OCI-LY7 (cell line): Measurements from ENCODE around the gene EEF1A2. TPM values are rescaled to one million over a fixed set of nuclear protein-coding genes. Genes with fewer than 3 reads are reported as not detected.

Experiments
- BruUV-seq: library from RNA; stranded (reverse); fragments of 400-500 nt; replicated peaks from 2 replicates; lab custom pipeline; 2021; lab: Mats Ljungman, UMichigan
- CTCF ChIA-PET: fragments of 300-600 bp; sonication (Branson Sonifier 250); formaldehyde crosslinking; loops from one replicate; lab custom pipeline; 2022; ENCODE audit warnings: antibody characterized with exemption; ENCODE audit not compliant: unreplicated experiment; lab: Charles Lee
- POLR2A ChIA-PET: fragments of 300-600 bp; sonication (Branson Sonifier 250); formaldehyde crosslinking; loops from one replicate; lab custom pipeline; 2022; ENCODE audit warnings: antibody characterized with exemption; lab: Charles Lee
- DNase-seq: peaks from one replicate; pipeline ENCODE4 v3.0.0-alpha.2; 2015; ENCODE audit warnings: low spot score
- H2AFZ ChIP-seq: fragments of 200-600 bp; sonication (generic), shearing (Covaris generic); 2 replicates; pipeline ENCODE4 v1.6.1; 2014; ENCODE audit warnings: mild to moderate bottlenecking, antibody characterized with exemption, low read length, moderate library complexity
- H3K27ac ChIP-seq: fragments of 200-600 bp; sonication (generic); 2 replicates; pipeline ENCODE4 v1.5.1; 2014; ENCODE audit warnings: mixed run types, low read depth, mild to moderate bottlenecking, moderate library complexity, low read length, inconsistent platforms; ENCODE audit not compliant: poor library complexity, severe bottlenecking
- H3K36me3 ChIP-seq: fragments of 200-600 bp; sonication (generic); 2 replicates; pipeline ENCODE4 v1.6.1; 2014; ENCODE audit warnings: mild to moderate bottlenecking, antibody characterized with exemption, low read length, moderate library complexity, mixed read lengths; ENCODE audit not compliant: insufficient read depth
- H3K4me1 ChIP-seq: fragments of 200-600 bp; sonication (generic); 2 replicates; pipeline ENCODE4 v1.5.1; 2014; ENCODE audit warnings: mild to moderate bottlenecking, low read length; ENCODE audit not compliant: insufficient read depth, poor library complexity, severe bottlenecking
- H3K4me2 ChIP-seq: fragments of 200-600 bp; sonication (generic); 2 replicates; pipeline ENCODE4 v1.6.1; 2014; ENCODE audit warnings: mild to moderate bottlenecking, low read length
- H3K4me3 ChIP-seq: fragments of 200-600 bp; sonication (generic); 2 replicates; pipeline ENCODE4 v1.5.1; 2014; ENCODE audit warnings: mild to moderate bottlenecking, low read depth, low read length; ENCODE audit not compliant: poor library complexity, severe bottlenecking
- H3K79me2 ChIP-seq: fragments of 200-600 bp; sonication (generic); 2 replicates; pipeline ENCODE4 v1.6.1; 2016; ENCODE audit warnings: low read depth, mild to moderate bottlenecking, low read length, moderate library complexity, mixed read lengths; ENCODE audit not compliant: insufficient read depth
- H3K9me2 ChIP-seq: fragments of 200-600 bp; sonication (generic); 2 replicates; pipeline ENCODE4 v1.6.1; 2016; ENCODE audit warnings: mild to moderate bottlenecking, low read length, mixed read lengths; ENCODE audit not compliant: insufficient read depth
- H3K9me3 ChIP-seq: fragments of 200-600 bp; sonication (generic); 2 replicates; pipeline ENCODE4 v1.6.1; 2014; ENCODE audit warnings: mild to moderate bottlenecking, mixed run types, low read length, mixed read lengths
- H4K20me1 ChIP-seq: fragments of 200-600 bp; sonication (generic); 2 replicates; pipeline ENCODE4 v1.6.1; 2014; ENCODE audit warnings: mild to moderate bottlenecking, antibody characterized with exemption, low read length, moderate library complexity, mixed read lengths; ENCODE audit not compliant: insufficient read depth
- EZH2phosphoT487 ChIP-seq: fragments of 200-600 bp; sonication (generic); IDR thresholded peaks from 2 replicates; pipeline ENCODE4 v1.6.1; 2018; ENCODE audit warnings: low read depth, borderline replicate concordance, mild to moderate bottlenecking, mixed run types, antibody characterized with exemption, low read length, moderate library complexity, mixed read lengths
- intact Hi-C: fragments of 100-400 bp; cut with micrococcal nuclease; formaldehyde crosslinking; loops from one replicate; pipeline ENCODE4 v1.10.0; 2022; ENCODE audit not compliant: unreplicated experiment
- total RNA-seq, 2 experiments: library from RNA; depleted of rRNA in 1 of 2; stranded (reverse); fragments of >200 nt in 1 of 2; shearing (Covaris generic) in 1 of 2; gene quantifications; 2 replicates each; pipeline ENCODE4 v1.2.3, GENCODE V29; 2014 to 2022
- TF ChIP-seq, protein P1 (sequence below): fragments of 200-600 bp; sonication (generic); conservative IDR thresholded peaks from 2 replicates; pipeline ENCODE4 v1.5.1; 2014; ENCODE audit warnings: mild to moderate bottlenecking, antibody characterized with exemption, low read length, moderate library complexity, mixed read lengths

The EEF1A2 gene
- total RNA-seq, 2 experiments from 2014 or later, result 0.22 TPM; not detected in 1

DNA sequence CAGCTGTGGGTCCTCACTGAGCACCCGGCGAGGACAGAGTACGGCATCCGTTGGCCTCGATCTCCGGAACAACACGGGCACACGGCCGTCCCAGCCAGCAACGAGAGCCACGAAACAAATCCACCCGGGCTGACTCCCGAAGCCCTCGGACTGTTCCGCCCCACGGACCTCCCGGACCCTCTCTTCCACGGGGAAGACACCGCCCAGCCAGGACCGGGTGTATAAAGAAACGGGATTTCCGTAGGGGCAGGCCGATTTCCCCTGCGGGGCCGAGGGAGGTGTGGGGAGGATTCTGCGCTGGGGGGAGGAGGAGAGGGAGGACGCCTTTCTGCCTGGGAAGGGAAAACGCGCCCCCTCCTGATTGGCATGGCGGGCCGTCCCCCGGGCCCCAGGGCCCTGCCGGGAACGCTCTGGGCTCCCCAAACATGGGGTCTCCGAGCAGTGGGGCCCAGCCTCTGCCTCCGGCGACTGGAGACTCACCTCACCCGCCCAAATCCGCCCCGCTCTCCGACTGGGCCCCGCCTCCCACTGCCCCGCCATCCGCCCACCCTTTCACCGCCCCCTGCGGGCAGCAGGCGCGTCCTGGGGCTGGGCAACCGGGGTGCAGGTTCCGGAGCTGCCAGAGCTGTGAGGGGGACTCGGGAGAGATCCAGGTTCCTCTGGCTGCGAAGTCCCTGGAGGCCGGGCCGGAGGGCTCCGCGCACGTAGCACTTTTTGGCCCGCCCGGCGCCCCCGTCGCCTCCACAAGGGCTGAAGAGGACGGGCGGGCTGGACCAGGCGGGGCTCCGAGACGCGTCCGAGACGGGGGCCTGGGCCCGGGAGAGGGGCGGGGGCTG is 21.0 kb upstream of the EEF1A2 start:
- peak; percentile 55 for DNase-seq
- Histone ChIP-seq H3K9me2 (no peaks in the 10 kb centered on the region), H3K36me3 (peaks cover 21% of the 10 kb centered on the region), H3K4me3 (peak overlapping the region; percentile 95), H3K4me1 (peaks cover 11% of the 10 kb centered on the region), H3K9me3 (peaks cover 6% of the 10 kb centered on the region; the same call in 1 of the 2 replicates), H2AFZ (peak overlapping the region; percentile 84), H3K27ac (no peak overlapping the region), H3K79me2 (no peaks in the 10 kb centered on the region; the same call in 1 of the 2 replicates), H4K20me1 (no peaks in the 10 kb centered on the region), H3K4me2 (peak overlapping the region; percentile 100)
- ChIA-PET POLR2A (interaction anchor here (0.6 to 1.0 kb wide), 3 partner anchors 24 to 60 kb away, joined by 3 to 4 read pairs (median 3); no protein-coding TSS in a partner anchor), CTCF (interaction anchor here (0.6 kb wide), 1 partner anchor 1631 kb away, joined by 5 read pairs; no protein-coding TSS in a partner anchor)
- intact Hi-C loops, result loop anchor here (2.0 kb wide), 1 partner anchor 23 kb away; no protein-coding TSS in a partner anchor
- BruUV-seq, result no TSS peak
- TF ChIP-seq, protein P1, sequence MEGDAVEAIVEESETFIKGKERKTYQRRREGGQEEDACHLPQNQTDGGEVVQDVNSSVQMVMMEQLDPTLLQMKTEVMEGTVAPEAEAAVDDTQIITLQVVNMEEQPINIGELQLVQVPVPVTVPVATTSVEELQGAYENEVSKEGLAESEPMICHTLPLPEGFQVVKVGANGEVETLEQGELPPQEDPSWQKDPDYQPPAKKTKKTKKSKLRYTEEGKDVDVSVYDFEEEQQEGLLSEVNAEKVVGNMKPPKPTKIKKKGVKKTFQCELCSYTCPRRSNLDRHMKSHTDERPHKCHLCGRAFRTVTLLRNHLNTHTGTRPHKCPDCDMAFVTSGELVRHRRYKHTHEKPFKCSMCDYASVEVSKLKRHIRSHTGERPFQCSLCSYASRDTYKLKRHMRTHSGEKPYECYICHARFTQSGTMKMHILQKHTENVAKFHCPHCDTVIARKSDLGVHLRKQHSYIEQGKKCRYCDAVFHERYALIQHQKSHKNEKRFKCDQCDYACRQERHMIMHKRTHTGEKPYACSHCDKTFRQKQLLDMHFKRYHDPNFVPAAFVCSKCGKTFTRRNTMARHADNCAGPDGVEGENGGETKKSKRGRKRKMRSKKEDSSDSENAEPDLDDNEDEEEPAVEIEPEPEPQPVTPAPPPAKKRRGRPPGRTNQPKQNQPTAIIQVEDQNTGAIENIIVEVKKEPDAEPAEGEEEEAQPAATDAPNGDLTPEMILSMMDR, result peak; percentile 40; the same call in 1 of the 2 replicates
- no peak for TF ChIP-seq EZH2phosphoT487

DNA sequence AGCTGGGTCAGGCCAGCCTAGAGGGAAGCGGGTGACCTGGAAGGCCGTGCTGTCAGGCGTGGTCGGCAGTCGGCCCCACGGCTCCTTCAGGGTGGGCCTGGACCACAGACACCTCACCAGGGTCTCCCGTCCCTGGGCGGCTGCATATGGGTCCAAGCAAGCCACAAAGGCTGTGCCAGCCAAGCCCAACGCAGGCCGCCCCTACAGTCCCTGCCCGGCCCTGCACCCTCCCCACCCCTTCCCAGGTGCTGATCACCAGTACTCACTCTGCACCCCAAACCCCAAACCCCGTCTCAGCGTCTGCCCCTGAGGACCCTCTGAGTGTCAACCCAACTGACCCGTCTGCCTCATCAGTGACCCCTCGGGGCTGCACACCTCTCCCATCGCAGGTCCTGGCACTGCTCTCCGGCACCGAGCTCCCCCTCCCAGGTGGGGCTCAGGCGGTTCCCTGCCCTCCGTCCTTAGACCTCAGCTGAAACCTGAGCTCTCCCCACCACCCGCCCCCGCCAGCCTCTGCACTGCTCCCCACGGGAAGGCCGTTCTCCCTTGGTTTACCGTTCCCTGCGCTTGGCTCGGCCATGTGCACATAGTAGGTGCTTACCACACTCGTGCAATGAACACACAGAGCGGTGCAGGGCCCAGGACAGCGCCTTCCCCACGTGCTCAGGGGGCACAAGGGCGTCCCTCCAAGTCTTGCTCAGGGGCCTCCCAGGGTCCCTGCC is 20.2 kb upstream of the EEF1A2 start:
- Histone ChIP-seq H2AFZ (no peak overlapping the region), H3K36me3 (peaks cover 21% of the 10 kb centered on the region), H3K27ac (no peak overlapping the region), H3K4me2 (no peak overlapping the region; the same call in 1 of the 2 replicates), H3K4me3 (no peak overlapping the region), H3K9me3 (peaks cover 6% of the 10 kb centered on the region; the same call in 1 of the 2 replicates), H3K4me1 (peaks cover 11% of the 10 kb centered on the region), H4K20me1 (no peaks in the 10 kb centered on the region), H3K9me2 (no peaks in the 10 kb centered on the region), H3K79me2 (no peaks in the 10 kb centered on the region; the same call in 1 of the 2 replicates)
- TF ChIP-seq, protein P1, result no peak
- TF ChIP-seq EZH2phosphoT487, result no peak
- intact Hi-C loops, result no loop called here
- CTCF ChIA-PET, result no interaction called here
- DNase-seq, result no peak
- POLR2A ChIA-PET, result no interaction called here
- BruUV-seq, result no TSS peak
